Thyroid gland (tissue), 4 donors: ENCODE data around the gene MAP3K13.

Source experiments
- CTCF ChIP-seq, 6 experiments: fragments of 200-600 bp in 3 of 6; fragments of 450-650 bp in 3 of 6; sonication (generic) in 3 of 6; IDR thresholded peaks; one replicate each; pipeline ENCODE4 v1.5.1; 2016 to 2019; ENCODE audit warnings: antibody characterized with exemption in 6 of 6, mild to moderate bottlenecking in 2 of 6, inconsistent platforms in 1 of 6, moderate library complexity in 1 of 6
- POLR2A ChIP-seq, 2 donors: fragments of 450-650 bp; IDR thresholded peaks; one replicate each; pipeline ENCODE4 v1.6.1; 2017; ENCODE audit warnings: antibody characterized with exemption in 2 of 2, mild to moderate bottlenecking in 2 of 2, moderate library complexity in 1 of 2

DNA sequence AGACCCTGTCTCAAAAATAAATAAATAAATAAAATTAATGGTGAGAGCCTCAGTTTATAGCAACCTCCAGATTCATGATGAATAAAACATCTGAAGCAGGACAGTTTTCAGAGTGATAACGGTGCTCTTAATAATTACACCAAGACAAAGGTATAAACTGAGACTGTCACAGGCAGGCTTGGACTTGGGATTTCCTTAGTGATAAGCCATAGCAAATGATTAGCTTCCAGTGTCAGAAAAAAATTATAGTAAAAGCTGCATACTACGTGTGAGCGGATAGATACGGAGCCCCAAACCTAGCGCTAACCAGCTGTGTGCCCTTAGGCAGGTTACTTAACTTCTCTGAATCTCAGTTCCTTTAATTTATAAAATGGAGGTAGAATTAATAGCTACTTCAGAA lies 167.9 kb downstream of the MAP3K13 start:
- TF ChIP-seq POLR2A (IDR thresholded peaks at IDR 0.05) (no peak), CTCF (IDR thresholded peaks at IDR 0.05) (no peak)
